Glomerular visceral epithelial cell (primary cell): ENCODE measurements around the gene GPR148.

Experiments used
- DNase-seq: peaks from one replicate; pipeline ENCODE4 v3.0.0-alpha.2; 2016; ENCODE audit errors: extremely low spot score

Gene GPR148

DNA sequence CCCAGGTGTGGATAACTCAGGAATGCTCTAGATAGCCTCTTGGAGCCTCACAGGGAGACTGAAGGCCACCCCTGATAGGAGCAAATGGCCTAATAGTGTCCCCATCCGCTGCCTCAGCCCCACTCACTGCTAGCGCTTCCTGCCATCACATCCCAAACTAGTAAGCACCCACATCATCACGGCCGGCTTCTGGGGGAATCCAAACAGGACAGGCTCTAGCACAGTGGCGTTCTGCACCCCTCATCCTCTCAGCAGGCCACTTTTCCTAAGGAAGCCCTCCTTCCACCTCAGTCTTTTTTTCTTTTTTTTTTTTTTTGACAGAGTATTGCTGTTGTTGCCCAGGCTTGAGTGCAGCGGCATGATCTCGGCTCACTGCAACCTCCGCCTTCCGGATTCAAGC lies 20.2 kb downstream of the GPR148 start:
- DNase-seq: no peak

GRCh38 chr2:130749641-130750040 lies 20.8 kb downstream of the GPR148 start:
- no peak for DNase-seq

DNA sequence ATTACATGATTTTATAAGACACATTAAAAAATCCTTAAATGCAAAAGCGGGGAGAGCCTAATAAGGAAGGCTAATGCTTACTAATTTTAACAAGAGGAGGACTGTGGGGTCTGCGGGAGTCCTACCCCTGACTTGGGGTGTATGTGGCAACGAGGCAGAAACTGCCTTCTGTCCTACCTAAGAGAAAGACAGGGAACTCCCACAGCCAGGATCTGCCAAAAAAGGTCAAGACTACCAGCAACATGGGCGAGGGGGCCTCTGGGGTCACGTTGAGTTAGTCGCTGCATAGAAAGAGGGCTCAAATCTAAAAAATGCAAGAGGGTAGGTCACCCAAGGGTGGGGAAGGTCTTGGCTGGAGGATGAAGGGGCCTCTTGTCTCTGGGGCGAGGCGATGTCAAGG lies 25.9 kb downstream of the GPR148 start:
- DNase-seq: no peak

- DNase-seq: no peak
These were observed 26.6 kb downstream of the GPR148 start, which contains the start of gene AMER3 for GRCh38 chr2:130755256-130756052. Gene AMER3, plus strand, starts transcription at chr2:130755540. Its CDS starts 6,533 bp downstream, at chr2:130762073.

DNA sequence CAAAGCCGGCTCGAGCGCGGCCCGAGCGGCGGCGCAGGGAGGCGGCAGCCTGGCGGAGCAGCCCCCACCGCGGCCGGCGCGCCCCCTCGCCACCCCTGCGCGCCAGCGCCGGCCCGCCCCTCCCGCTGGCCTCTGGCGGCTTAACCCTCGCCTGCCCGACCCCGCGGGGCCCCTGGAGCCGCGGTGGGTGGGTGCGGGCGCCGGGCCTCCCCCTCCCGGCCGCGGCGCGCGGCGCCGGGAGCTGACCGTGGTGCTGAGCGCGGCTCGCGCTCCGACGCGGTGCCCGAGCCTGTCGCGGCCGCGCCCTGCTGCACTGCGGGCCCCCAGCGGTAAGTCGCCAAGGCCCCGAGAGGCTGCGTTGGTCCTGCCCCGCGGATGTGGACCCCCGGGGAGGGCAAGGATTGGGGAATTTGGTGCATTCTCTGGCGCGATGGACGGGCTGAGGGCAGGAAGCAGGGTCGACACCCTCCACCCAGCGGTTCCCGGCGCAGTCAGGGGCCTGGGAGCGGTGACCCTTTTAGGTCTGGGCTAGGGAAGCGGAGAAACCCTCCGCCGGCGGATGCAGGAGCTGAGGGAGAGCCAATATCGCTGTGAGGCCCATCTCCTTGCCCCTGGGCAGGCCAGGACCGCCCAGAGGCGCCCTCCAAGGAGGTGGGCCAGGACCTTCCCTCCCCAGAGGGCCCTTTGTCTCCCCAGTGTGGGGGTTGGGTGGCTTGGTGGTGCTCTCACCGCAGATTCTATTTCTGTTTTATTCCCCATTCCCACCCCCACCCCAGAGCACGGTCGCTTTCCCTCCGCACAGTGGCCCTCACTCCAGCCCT lies 27.4 kb downstream of the GPR148 start:
- DNase-seq: no peak

GRCh38 chr2:130756874-130757668 lies 28.2 kb downstream of the GPR148 start:
- DNase-seq: no peak

GRCh38 chr2:130759906-130760753 lies 31.3 kb downstream of the GPR148 start:
- DNase-seq: peak; percentile 59

- no peak for DNase-seq
These were observed 32.2 kb downstream of the GPR148 start for GRCh38 chr2:130760754-130761751.

- no peak for DNase-seq
These were observed 33.4 kb downstream of the GPR148 start for GRCh38 chr2:130762031-130762909.

DNA sequence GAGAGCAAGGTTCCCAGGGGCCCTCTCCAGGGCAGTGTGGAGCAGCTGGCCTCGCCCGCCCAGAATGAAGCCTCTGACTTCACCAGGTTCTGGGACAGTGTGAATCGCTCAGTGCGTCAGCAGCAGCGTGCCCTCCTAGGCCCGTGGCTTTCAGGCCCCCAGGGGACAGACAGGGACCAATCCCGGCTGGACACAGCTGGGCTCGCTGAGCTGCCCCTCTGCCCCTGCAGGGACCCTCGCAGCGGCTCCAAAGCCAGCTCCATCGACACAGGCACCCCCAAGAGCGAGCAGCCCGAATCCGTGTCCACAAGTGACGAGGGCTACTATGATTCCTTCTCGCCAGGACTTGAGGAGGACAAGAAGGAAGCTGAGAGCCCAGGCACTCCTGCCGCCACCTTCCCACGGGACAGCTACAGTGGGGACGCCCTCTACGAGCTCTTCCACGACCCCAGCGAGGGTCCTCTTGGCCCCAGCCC lies 34.1 kb downstream of the GPR148 start:
- DNase-seq: no peak

GRCh38 chr2:130763405-130763804 lies 34.5 kb downstream of the GPR148 start:
- DNase-seq: no peak

DNA sequence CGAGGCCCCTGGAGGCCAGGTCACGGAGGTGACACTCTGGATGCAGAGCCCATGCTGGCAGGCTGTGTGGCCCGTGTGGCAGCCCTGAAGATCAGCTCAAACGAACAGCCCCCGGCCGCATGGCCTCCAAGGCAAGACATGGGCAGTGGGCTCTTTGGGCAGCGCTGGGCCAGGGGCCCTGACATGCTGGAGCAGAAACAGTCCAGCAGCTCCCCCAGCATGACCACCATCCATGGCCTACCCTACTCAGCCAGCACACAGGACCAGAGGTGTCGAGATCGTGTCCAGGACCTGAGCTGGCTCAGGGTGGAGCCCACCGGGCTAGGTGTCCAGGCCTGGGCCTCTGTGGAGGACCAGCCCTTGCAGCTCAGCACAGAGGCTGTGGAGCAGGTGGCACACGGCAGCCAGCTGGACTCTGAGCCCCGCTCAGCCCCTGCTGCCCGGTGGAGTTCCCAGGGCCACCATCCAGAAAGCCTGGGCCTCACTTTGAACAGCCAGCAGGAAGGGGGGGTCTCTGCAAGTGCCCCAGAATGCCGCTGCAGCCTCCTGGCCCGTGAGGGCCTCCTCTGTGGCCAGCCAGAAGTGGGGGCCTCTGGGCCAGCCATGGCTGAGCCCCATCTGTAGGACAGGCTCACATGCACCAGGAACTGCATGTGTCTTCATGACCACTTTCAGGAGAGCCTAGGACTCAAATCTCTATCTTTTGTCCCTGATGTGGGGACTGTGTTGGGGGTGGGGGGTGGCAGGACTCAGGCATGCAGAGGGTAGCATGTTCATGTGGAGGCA lies 35.4 kb downstream of the GPR148 start:
- no peak for DNase-seq

GRCh38 chr2:130764821-130765115 lies 35.9 kb downstream of the GPR148 start:
- DNase-seq: no peak

- DNase-seq: no peak
These were observed 36.6 kb downstream of the GPR148 start for GRCh38 chr2:130765464-130765863.

DNA sequence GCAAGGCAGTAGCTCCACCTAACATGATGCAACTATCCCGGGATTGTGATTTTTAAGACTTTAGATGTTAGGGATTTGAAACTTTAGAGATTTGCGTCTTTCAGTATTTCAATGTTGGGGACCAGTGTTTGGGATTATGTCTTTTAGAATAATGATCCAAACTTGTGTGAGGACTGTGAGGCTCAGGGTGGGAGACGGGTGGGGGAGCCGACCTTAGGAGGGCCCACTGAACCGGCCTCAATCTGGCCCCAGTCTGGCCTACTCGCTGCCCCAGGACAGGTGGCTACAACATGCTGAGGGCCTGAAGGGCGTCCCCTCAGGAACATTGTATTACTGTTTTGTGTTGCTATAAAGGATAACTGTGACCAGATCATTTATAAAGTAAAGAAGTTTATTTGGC lies 37.2 kb downstream of the GPR148 start:
- DNase-seq: no peak

GRCh38 chr2:130766711-130767407 lies 38.0 kb downstream of the GPR148 start:
- DNase-seq: no peak

DNA sequence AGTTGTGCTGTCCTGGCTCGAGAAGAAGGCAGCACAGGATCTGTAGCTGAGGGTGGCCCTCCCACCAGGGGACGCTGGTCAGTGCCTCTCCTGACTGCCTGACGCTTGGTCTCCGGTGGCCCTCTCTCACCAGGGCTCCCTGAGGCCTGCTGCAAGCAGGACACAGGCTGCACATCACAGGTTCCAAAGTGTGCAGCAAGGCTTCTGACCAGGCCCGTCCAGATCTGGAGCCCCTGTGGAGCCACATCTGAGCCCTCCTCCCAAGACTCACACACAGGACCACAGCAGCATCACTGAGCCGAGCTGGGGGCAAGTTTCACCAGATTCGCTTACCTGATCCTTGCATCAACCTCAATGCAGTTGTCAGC lies 38.5 kb downstream of the GPR148 start:
- DNase-seq: no peak
